Endothelial cell of umbilical vein (primary cell): ENCODE data around the gene SGSM2. TPM values are rescaled to one million over a fixed set of nuclear protein-coding genes. Genes with fewer than 3 reads are reported as not detected.

Experiments used
- BruUV-seq: library from RNA; stranded (reverse); fragments of 400-500 nt; replicated peaks from 2 replicates; lab custom pipeline; 2021; lab: Mats Ljungman, UMichigan
- CTCF ChIA-PET: fragments of 300-600, 350-600 bp; sonication (Branson Sonifier 250); formaldehyde crosslinking; loops from one replicate; lab custom pipeline; 2021; ENCODE audit warnings: antibody characterized with exemption, inconsistent platforms; lab: Charles Lee
- POLR2A ChIA-PET: fragments of 300-600, 350-600 bp; sonication (Branson Sonifier 250); formaldehyde crosslinking; loops from one replicate; lab custom pipeline; 2021; ENCODE audit warnings: antibody characterized with exemption, inconsistent platforms; lab: Charles Lee
- DNase-seq: peaks from one replicate; pipeline ENCODE4 v3.0.0-alpha.2; 2011; ENCODE audit warnings: low read depth, low spot score
- FAIRE-seq: peaks from 2 replicates; lab custom pipeline; 2011; peaks lifted over from hg19 to GRCh38; lab: Jason Lieb, UNC
- H2AFZ ChIP-seq: 2 replicates; pipeline ENCODE4 v1.6.0; 2012; ENCODE audit warnings: low read depth, low read length, control low read depth, inconsistent platforms
- H3K27ac ChIP-seq: 2 replicates; pipeline ENCODE4 v1.5.1; 2011; ENCODE audit warnings: low read depth, mild to moderate bottlenecking, control low read depth, low read length, moderate library complexity; ENCODE audit not compliant: insufficient read depth
- H3K27me3 ChIP-seq, 2 experiments: 2 replicates each; pipeline versions ENCODE4 v1.6.0 to v1.6.1; 2011; ENCODE audit warnings: low read length in 2 of 2, mixed read lengths in 1 of 2; ENCODE audit not compliant: control insufficient read depth in 2 of 2, insufficient read depth in 2 of 2
- H3K36me3 ChIP-seq, 2 experiments: 2 replicates in 1 of 2; 3 replicates in 1 of 2; pipeline ENCODE4 v1.5.1; 2011; ENCODE audit warnings: low read length in 2 of 2, mild to moderate bottlenecking in 1 of 2, moderate library complexity in 1 of 2; ENCODE audit not compliant: control insufficient read depth in 2 of 2, insufficient read depth in 2 of 2; ENCODE audit errors: extremely low read depth in 1 of 2
- H3K4me1 ChIP-seq: 3 replicates; pipeline ENCODE4 v1.5.1; 2011; ENCODE audit warnings: mild to moderate bottlenecking, low read length; ENCODE audit not compliant: control insufficient read depth, insufficient read depth; ENCODE audit errors: extremely low read depth
- H3K4me2 ChIP-seq: 2 replicates; pipeline ENCODE4 v1.6.1; 2011; ENCODE audit warnings: low read length, control low read depth, mixed read lengths; ENCODE audit not compliant: insufficient read depth
- H3K4me3 ChIP-seq, 3 experiments: fragments of 200-600 bp in 1 of 3; sonication (generic), shearing (Covaris generic) in 1 of 3; replicated peaks in 1 of 3; 2 replicates each; pipeline ENCODE4 v1.5.1; 2011 to 2016; ENCODE audit warnings: control low read depth in 3 of 3, low read length in 3 of 3, mild to moderate bottlenecking in 2 of 3, inconsistent platforms in 1 of 3, low read depth in 1 of 3, moderate library complexity in 1 of 3; ENCODE audit not compliant: insufficient read depth in 1 of 3
- H3K79me2 ChIP-seq: 2 replicates; pipeline ENCODE4 v1.6.0; 2012; ENCODE audit warnings: low read length, inconsistent platforms; ENCODE audit not compliant: control insufficient read depth, insufficient read depth
- H3K9ac ChIP-seq: replicated peaks from 2 replicates; pipeline ENCODE3; 2011; ENCODE audit warnings: low read length, control low read depth; ENCODE audit not compliant: insufficient read depth; ENCODE audit errors: extremely low read depth
- H3K9me1 ChIP-seq: replicated peaks from 3 replicates; pipeline ENCODE4 v1.6.0; 2011; ENCODE audit warnings: mild to moderate bottlenecking, low read length; ENCODE audit not compliant: control insufficient read depth, insufficient read depth; ENCODE audit errors: extremely low read depth
- H3K9me3 ChIP-seq: replicated peaks from 2 replicates; pipeline ENCODE4 v1.5.1; 2012; ENCODE audit warnings: low read length, inconsistent platforms; ENCODE audit not compliant: control insufficient read depth, insufficient read depth
- H4K20me1 ChIP-seq: replicated peaks from 2 replicates; pipeline ENCODE3; 2011; ENCODE audit warnings: mild to moderate bottlenecking, low read length; ENCODE audit not compliant: control insufficient read depth, insufficient read depth; ENCODE audit errors: extremely low read depth
- EZH2 ChIP-seq: IDR thresholded peaks from 2 replicates; pipeline ENCODE4 v1.6.1; 2012; ENCODE audit warnings: borderline replicate concordance, low read depth, mild to moderate bottlenecking, moderate library complexity, low read length, inconsistent platforms; ENCODE audit not compliant: severe bottlenecking
- FOS ChIP-seq: IDR thresholded peaks from 2 replicates; pipeline ENCODE4 v1.6.1; 2011; ENCODE audit warnings: mild to moderate bottlenecking, low read length, moderate library complexity, borderline replicate concordance; ENCODE audit not compliant: insufficient read depth
- GATA2 ChIP-seq: IDR thresholded peaks from 2 replicates; pipeline ENCODE4 v1.7.0; 2011; ENCODE audit warnings: low read depth, mild to moderate bottlenecking, moderate library complexity, mixed read lengths, low read length; ENCODE audit not compliant: insufficient read length, insufficient read depth
- JUN ChIP-seq: IDR thresholded peaks from 2 replicates; pipeline ENCODE4 v1.6.1; 2011; ENCODE audit warnings: borderline replicate concordance, low read depth; ENCODE audit not compliant: insufficient read length, insufficient read depth
- MYC ChIP-seq: IDR thresholded peaks from one replicate; pipeline ENCODE4 v1.6.1; 2011; ENCODE audit warnings: mild to moderate bottlenecking, low read depth, low read length
- POLR2A ChIP-seq: IDR thresholded peaks from 2 replicates; pipeline ENCODE4 v1.6.1; 2012; ENCODE audit warnings: low read depth, mild to moderate bottlenecking, control low read depth, low read length
- POLR2AphosphoS5 ChIP-seq: IDR thresholded peaks from 2 replicates; pipeline ENCODE4 v1.6.1; 2012; ENCODE audit warnings: low read depth, mild to moderate bottlenecking, control low read depth, low read length, moderate library complexity; ENCODE audit not compliant: insufficient read depth
- dilution Hi-C: fragments of 300-500 bp; cut with MboI; formaldehyde crosslinking; loops from one replicate; pipeline ENCODE4 v1.15.0; 2019; ENCODE audit warnings: low sequenced_read_pairs; ENCODE audit not compliant: extremely low pct_ligation_motif_present
- intact Hi-C: fragments of 100-400 bp; cut with micrococcal nuclease; formaldehyde crosslinking; loops from one replicate; pipeline ENCODE4 v1.10.0; 2022
- polyA plus RNA-seq, 4 experiments: library from polyadenylated mRNA; depleted of rRNA in 3 of 4; stranded (reverse) in 3 of 4; unstranded in 1 of 4; fragments of >200 nt; gene quantifications; 2 replicates each; pipeline versions ENCODE4 v1.2.1 to v1.2.3, GENCODE V29; 2011 to 2012; ENCODE audit warnings: missing spikeins in 1 of 4
- total RNA-seq: library from RNA; stranded (reverse); gene quantifications from 2 replicates; pipeline ENCODE4 v1.2.3, GENCODE V29; 2021
- TF ChIP-seq, protein P1 (sequence below), 2 donors: IDR thresholded peaks; 1 replicate in 1 of 2; 2 replicates in 1 of 2; pipeline ENCODE4 v1.5.1; 2011; ENCODE audit warnings: low read length in 2 of 2, mild to moderate bottlenecking in 2 of 2, moderate library complexity in 2 of 2, control low read depth in 1 of 2, inconsistent platforms in 1 of 2, low read depth in 1 of 2; ENCODE audit not compliant: insufficient read depth in 1 of 2; ENCODE audit errors: extremely low read depth in 1 of 2
- TF ChIP-seq, protein P2 (sequence below): IDR thresholded peaks from 2 replicates; pipeline ENCODE4 v1.6.1; 2011; ENCODE audit not compliant: insufficient read depth, insufficient read length

The SGSM2 gene
- total and polyA plus RNA-seq, 2 donors (not counting 3 experiments of a cell fraction or from before 2014, with no cell fraction given), result 61.6 to 94.5 TPM

DNA sequence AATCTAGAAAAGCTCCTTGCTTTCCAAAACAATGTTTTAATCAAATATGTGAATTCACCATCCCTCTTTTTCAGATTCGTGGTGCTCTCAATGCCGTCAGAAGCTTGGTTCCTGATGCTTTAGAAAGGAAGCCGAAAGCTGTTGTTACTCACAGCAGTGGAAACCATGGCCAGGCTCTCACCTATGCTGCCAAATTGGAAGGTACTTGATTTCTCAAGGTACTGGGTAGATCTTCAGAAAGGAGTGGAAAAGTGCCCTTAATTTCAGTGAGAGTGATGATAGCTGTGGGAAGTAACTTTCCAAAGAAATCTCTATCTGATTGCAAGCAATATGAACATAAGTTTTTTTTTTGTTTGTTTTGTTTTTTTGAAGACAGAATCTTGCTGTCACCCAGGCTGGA, 19.5 kb upstream of the SGSM2 start:
- ChIA-PET CTCF (interaction anchor here (0.8 kb wide), 1 partner anchor 18 kb away, joined by 3 read pairs; the partner anchor contains the start of gene TSR1), POLR2A (no interaction called here)
- no peaks in the 10 kb centered on the region for H3K9me1 ChIP-seq
- no peak overlapping the region for H3K4me3 ChIP-seq
- no peaks in the 10 kb centered on the region for H3K27me3 ChIP-seq
- TF ChIP-seq JUN (no peak), FOS (no peak), GATA2 (no peak), EZH2 (no peak), MYC (no peak), POLR2AphosphoS5 (no peak), POLR2A (no peak)
- TF ChIP-seq, protein P1, sequence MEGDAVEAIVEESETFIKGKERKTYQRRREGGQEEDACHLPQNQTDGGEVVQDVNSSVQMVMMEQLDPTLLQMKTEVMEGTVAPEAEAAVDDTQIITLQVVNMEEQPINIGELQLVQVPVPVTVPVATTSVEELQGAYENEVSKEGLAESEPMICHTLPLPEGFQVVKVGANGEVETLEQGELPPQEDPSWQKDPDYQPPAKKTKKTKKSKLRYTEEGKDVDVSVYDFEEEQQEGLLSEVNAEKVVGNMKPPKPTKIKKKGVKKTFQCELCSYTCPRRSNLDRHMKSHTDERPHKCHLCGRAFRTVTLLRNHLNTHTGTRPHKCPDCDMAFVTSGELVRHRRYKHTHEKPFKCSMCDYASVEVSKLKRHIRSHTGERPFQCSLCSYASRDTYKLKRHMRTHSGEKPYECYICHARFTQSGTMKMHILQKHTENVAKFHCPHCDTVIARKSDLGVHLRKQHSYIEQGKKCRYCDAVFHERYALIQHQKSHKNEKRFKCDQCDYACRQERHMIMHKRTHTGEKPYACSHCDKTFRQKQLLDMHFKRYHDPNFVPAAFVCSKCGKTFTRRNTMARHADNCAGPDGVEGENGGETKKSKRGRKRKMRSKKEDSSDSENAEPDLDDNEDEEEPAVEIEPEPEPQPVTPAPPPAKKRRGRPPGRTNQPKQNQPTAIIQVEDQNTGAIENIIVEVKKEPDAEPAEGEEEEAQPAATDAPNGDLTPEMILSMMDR (IDR thresholded peaks at IDR 0.05; ENCODE audit: extremely low read depth in 1 of 2, insufficient read depth in 1 of 2, low read depth in 1 of 2, low read length in 2 of 2), result no peak
- TF ChIP-seq, protein P2, sequence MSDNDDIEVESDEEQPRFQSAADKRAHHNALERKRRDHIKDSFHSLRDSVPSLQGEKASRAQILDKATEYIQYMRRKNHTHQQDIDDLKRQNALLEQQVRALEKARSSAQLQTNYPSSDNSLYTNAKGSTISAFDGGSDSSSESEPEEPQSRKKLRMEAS, result no peak
- H3K36me3 ChIP-seq, result no peaks in the 10 kb centered on the region
- no peak overlapping the region for H3K27ac ChIP-seq
- no peaks in the 10 kb centered on the region for H3K4me1 ChIP-seq
- no peak overlapping the region for H3K9ac ChIP-seq
- no peaks in the 10 kb centered on the region for H3K79me2 ChIP-seq
- H3K9me3 ChIP-seq, result no peaks in the 10 kb centered on the region
- no peak for DNase-seq
- BruUV-seq, result no TSS peak
- H3K4me2 ChIP-seq, result no peak overlapping the region
- intact Hi-C loops (no loop called here), dilution Hi-C loops (no loop called here)
- H4K20me1 ChIP-seq, result no peaks in the 10 kb centered on the region
- FAIRE-seq, result no peak
- no peak overlapping the region for H2AFZ ChIP-seq
